ENCODE results near the gene GRAP. TPM values are rescaled to one million over a fixed set of nuclear protein-coding genes. Genes with fewer than 3 reads are reported as not detected.

Gene GRAP
- total RNA-seq, 1 donor from 2014 or later = 6.3 TPM

DNA sequence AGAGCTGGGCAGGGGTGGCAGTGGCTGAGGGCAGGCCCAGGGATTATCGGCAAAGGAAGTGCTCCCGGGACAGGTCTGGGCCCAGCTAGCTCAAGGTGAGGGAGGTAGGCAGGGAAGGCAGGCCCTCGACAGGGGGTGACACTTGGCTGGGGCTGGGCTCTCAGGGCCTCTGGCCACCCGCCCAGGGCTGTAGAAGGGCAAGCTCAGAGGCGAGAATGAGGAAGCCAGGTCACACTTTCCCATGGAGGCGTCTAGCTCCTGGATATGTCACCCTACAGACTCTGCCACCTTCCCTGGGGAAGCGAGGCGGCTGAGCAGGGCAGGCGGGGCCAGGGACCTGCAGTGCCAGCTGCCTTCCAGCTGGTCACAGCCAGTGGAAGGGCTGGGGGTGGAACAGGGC lies 61.3 kb downstream of the GRAP start:
- H3K9ac ChIP-seq (ENCODE audit: low read depth in 1 of 3, low read length in 3 of 3) = no peak overlapping the region
- H3K27me3 ChIP-seq (ENCODE audit: control insufficient read depth in 3 of 3, insufficient read depth in 3 of 3, low read length in 3 of 3) = no peaks in the 10 kb centered on the region
- H3K4me3 ChIP-seq (ENCODE audit: low read length in 3 of 3) = no peak overlapping the region
- H3K27ac ChIP-seq (ENCODE audit: low read depth, low read length) = no peak overlapping the region
- H3K9me3 ChIP-seq (ENCODE audit: control insufficient read depth in 3 of 3, low read length in 3 of 3) = no peaks in the 10 kb centered on the region
- H3K36me3 ChIP-seq (ENCODE audit: control insufficient read depth in 3 of 3, insufficient read depth in 3 of 3, low read length in 3 of 3) = no peaks in the 10 kb centered on the region
- H3K4me1 ChIP-seq (ENCODE audit: control insufficient read depth in 3 of 3, insufficient read depth in 3 of 3, low read length in 3 of 3) = peaks cover 0 to 7% (median 4%) of the 10 kb centered on the region in 3 donors

- Histone ChIP-seq H3K9ac (ENCODE audit: low read depth in 1 of 3, low read length in 3 of 3) (no peak overlapping the region), H3K27me3 (ENCODE audit: control insufficient read depth in 3 of 3, insufficient read depth in 3 of 3, low read length in 3 of 3) (no peaks in the 10 kb centered on the region), H3K9me3 (ENCODE audit: control insufficient read depth in 3 of 3, low read length in 3 of 3) (no peaks in the 10 kb centered on the region), H3K4me1 (ENCODE audit: control insufficient read depth in 3 of 3, insufficient read depth in 3 of 3, low read length in 3 of 3) (peaks cover 0 to 7% (median 4%) of the 10 kb centered on the region in 3 donors), H3K36me3 (ENCODE audit: control insufficient read depth in 3 of 3, insufficient read depth in 3 of 3, low read length in 3 of 3) (no peaks in the 10 kb centered on the region), H3K27ac (ENCODE audit: low read depth, low read length) (no peak overlapping the region), H3K4me3 (ENCODE audit: low read length in 3 of 3) (no peak overlapping the region)
Measured at GRCh38 chr17:18984273-18985114, 62.3 kb downstream of the GRAP start.

- H3K9ac ChIP-seq (ENCODE audit: low read depth in 1 of 3, low read length in 3 of 3) = no peak overlapping the region
- H3K4me1 ChIP-seq (ENCODE audit: control insufficient read depth in 3 of 3, insufficient read depth in 3 of 3, low read length in 3 of 3) = no peaks in the 10 kb centered on the region
- no peak overlapping the region for H3K4me3 ChIP-seq (ENCODE audit: low read length in 3 of 3)
- no peak overlapping the region for H3K27ac ChIP-seq (ENCODE audit: low read depth, low read length)
- H3K9me3 ChIP-seq (ENCODE audit: control insufficient read depth in 3 of 3, low read length in 3 of 3) = no peaks in the 10 kb centered on the region
- H3K36me3 ChIP-seq (ENCODE audit: control insufficient read depth in 3 of 3, insufficient read depth in 3 of 3, low read length in 3 of 3) = no peaks in the 10 kb centered on the region
- H3K27me3 ChIP-seq (ENCODE audit: control insufficient read depth in 3 of 3, insufficient read depth in 3 of 3, low read length in 3 of 3) = no peaks in the 10 kb centered on the region
Measured at GRCh38 chr17:18981642-18982424, 64.9 kb downstream of the GRAP start.

DNA sequence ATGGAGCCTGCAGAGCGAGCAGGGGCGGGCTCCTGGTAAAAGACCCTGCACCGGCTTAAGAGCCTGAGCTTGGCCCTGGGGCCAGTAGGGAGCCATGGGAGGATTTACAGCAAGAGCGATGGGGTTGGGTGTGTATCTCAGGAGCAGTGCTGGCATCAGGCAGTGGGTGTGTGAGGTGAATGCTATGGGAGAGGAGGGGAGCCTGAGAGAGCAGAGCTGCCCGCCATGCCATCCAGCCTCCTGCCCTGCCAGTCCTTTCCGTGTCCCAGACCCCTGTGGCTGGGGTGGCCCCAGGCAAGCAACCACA lies 65.5 kb downstream of the GRAP start:
- H3K27me3 ChIP-seq (ENCODE audit: control insufficient read depth in 3 of 3, insufficient read depth in 3 of 3, low read length in 3 of 3) = no peaks in the 10 kb centered on the region
- H3K9me3 ChIP-seq (ENCODE audit: control insufficient read depth in 3 of 3, low read length in 3 of 3) = no peaks in the 10 kb centered on the region
- no peak overlapping the region for H3K9ac ChIP-seq (ENCODE audit: low read depth in 1 of 3, low read length in 3 of 3)
- no peaks in the 10 kb centered on the region for H3K36me3 ChIP-seq (ENCODE audit: control insufficient read depth in 3 of 3, insufficient read depth in 3 of 3, low read length in 3 of 3)
- no peak overlapping the region for H3K27ac ChIP-seq (ENCODE audit: low read depth, low read length)
- H3K4me1 ChIP-seq (ENCODE audit: control insufficient read depth in 3 of 3, insufficient read depth in 3 of 3, low read length in 3 of 3) = no peaks in the 10 kb centered on the region
- H3K4me3 ChIP-seq (ENCODE audit: low read length in 3 of 3) = no peak overlapping the region

GRCh38 chr17:18980682-18981334 lies 65.9 kb downstream of the GRAP start:
- Histone ChIP-seq H3K4me1 (ENCODE audit: control insufficient read depth in 3 of 3, insufficient read depth in 3 of 3, low read length in 3 of 3) (no peaks in the 10 kb centered on the region), H3K36me3 (ENCODE audit: control insufficient read depth in 3 of 3, insufficient read depth in 3 of 3, low read length in 3 of 3) (no peaks in the 10 kb centered on the region), H3K9ac (ENCODE audit: low read depth in 1 of 3, low read length in 3 of 3) (no peak overlapping the region), H3K27ac (ENCODE audit: low read depth, low read length) (no peak overlapping the region), H3K9me3 (ENCODE audit: control insufficient read depth in 3 of 3, low read length in 3 of 3) (no peaks in the 10 kb centered on the region), H3K27me3 (ENCODE audit: control insufficient read depth in 3 of 3, insufficient read depth in 3 of 3, low read length in 3 of 3) (no peaks in the 10 kb centered on the region), H3K4me3 (ENCODE audit: low read length in 3 of 3) (no peak overlapping the region)

- Histone ChIP-seq H3K4me3 (ENCODE audit: low read length in 3 of 3) (no peak overlapping the region), H3K9me3 (ENCODE audit: control insufficient read depth in 3 of 3, low read length in 3 of 3) (no peaks in the 10 kb centered on the region), H3K4me1 (ENCODE audit: control insufficient read depth in 3 of 3, insufficient read depth in 3 of 3, low read length in 3 of 3) (no peaks in the 10 kb centered on the region), H3K9ac (ENCODE audit: low read depth in 1 of 3, low read length in 3 of 3) (no peak overlapping the region), H3K36me3 (ENCODE audit: control insufficient read depth in 3 of 3, insufficient read depth in 3 of 3, low read length in 3 of 3) (no peaks in the 10 kb centered on the region), H3K27me3 (ENCODE audit: control insufficient read depth in 3 of 3, insufficient read depth in 3 of 3, low read length in 3 of 3) (no peaks in the 10 kb centered on the region), H3K27ac (ENCODE audit: low read depth, low read length) (no peak overlapping the region)
Measured at GRCh38 chr17:18978655-18979054, 68.1 kb downstream of the GRAP start.

GRCh38 chr17:18978050-18978449 lies 68.7 kb downstream of the GRAP start:
- H3K36me3 ChIP-seq (ENCODE audit: control insufficient read depth in 3 of 3, insufficient read depth in 3 of 3, low read length in 3 of 3) = no peaks in the 10 kb centered on the region
- H3K9ac ChIP-seq (ENCODE audit: low read depth in 1 of 3, low read length in 3 of 3) = no peak overlapping the region
- no peaks in the 10 kb centered on the region for H3K9me3 ChIP-seq (ENCODE audit: control insufficient read depth in 3 of 3, low read length in 3 of 3)
- H3K27me3 ChIP-seq (ENCODE audit: control insufficient read depth in 3 of 3, insufficient read depth in 3 of 3, low read length in 3 of 3) = no peaks in the 10 kb centered on the region
- no peak overlapping the region for H3K4me3 ChIP-seq (ENCODE audit: low read length in 3 of 3)
- H3K27ac ChIP-seq (ENCODE audit: low read depth, low read length) = no peak overlapping the region
- no peaks in the 10 kb centered on the region for H3K4me1 ChIP-seq (ENCODE audit: control insufficient read depth in 3 of 3, insufficient read depth in 3 of 3, low read length in 3 of 3)

- H3K27ac ChIP-seq (ENCODE audit: low read depth, low read length) = no peak overlapping the region
- H3K9ac ChIP-seq (ENCODE audit: low read depth in 1 of 3, low read length in 3 of 3) = no peak overlapping the region
- no peaks in the 10 kb centered on the region for H3K9me3 ChIP-seq (ENCODE audit: control insufficient read depth in 3 of 3, low read length in 3 of 3)
Measured at GRCh38 chr17:18977646-18978045, 69.1 kb downstream of the GRAP start.

DNA sequence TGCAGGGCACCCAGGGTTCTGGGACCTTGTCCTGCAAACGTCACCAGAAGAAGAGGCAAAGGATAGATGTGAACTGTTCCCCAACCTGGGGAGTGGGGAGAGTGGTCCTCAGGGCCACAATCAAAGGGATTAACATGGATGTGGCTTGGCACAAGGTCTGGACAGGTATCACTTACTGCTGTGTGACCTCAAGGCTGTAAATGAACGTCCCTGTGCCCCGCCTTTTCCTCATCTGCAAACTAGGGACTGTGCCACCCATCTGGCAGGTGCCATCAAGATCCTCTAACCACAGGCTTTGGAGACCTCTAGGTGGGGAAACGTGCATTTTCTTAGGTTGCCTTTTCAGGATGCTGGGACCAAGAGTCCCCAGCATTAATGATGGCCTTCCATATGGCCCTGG lies 69.7 kb downstream of the GRAP start:
- Histone ChIP-seq H3K9ac (ENCODE audit: low read depth in 1 of 3, low read length in 3 of 3) (no peak overlapping the region), H3K4me3 (ENCODE audit: low read length in 3 of 3) (no peak overlapping the region), H3K27me3 (ENCODE audit: control insufficient read depth in 3 of 3, insufficient read depth in 3 of 3, low read length in 3 of 3) (no peaks in the 10 kb centered on the region), H3K27ac (ENCODE audit: low read depth, low read length) (no peak overlapping the region), H3K36me3 (ENCODE audit: control insufficient read depth in 3 of 3, insufficient read depth in 3 of 3, low read length in 3 of 3) (no peaks in the 10 kb centered on the region), H3K4me1 (ENCODE audit: control insufficient read depth in 3 of 3, insufficient read depth in 3 of 3, low read length in 3 of 3) (no peaks in the 10 kb centered on the region), H3K9me3 (ENCODE audit: control insufficient read depth in 3 of 3, low read length in 3 of 3) (no peaks in the 10 kb centered on the region)

More at GRCh38 chr17:18977646-18978045, 69.1 kb downstream of the GRAP start:
- Histone ChIP-seq H3K4me1 (ENCODE audit: control insufficient read depth in 3 of 3, insufficient read depth in 3 of 3, low read length in 3 of 3) (no peaks in the 10 kb centered on the region), H3K4me3 (ENCODE audit: low read length in 3 of 3) (no peak overlapping the region), H3K36me3 (ENCODE audit: control insufficient read depth in 3 of 3, insufficient read depth in 3 of 3, low read length in 3 of 3) (no peaks in the 10 kb centered on the region), H3K27me3 (ENCODE audit: control insufficient read depth in 3 of 3, insufficient read depth in 3 of 3, low read length in 3 of 3) (no peaks in the 10 kb centered on the region)

DNA sequence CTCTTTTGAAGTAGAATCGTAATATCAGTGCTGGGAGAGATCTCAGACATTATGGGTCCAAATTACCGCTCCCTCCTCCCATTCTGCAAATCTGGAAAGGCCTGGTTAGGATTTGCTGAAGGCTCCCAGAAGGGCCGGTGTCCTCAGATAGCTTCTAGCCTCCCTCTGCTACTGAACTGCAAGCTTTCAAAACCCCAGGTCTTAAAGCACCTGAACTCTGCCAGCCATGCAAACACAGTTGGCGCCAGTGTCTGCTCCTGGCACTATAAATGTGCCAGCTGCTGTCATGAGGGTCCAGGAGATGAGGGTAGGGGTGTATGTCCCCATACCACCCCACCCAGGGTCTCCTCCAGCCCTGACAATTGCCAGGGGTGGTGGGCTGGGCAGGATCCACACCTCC lies 70.6 kb downstream of the GRAP start:
- Histone ChIP-seq H3K4me1 (ENCODE audit: control insufficient read depth in 3 of 3, insufficient read depth in 3 of 3, low read length in 3 of 3) (no peaks in the 10 kb centered on the region), H3K9ac (ENCODE audit: low read depth in 1 of 3, low read length in 3 of 3) (no peak overlapping the region), H3K27me3 (ENCODE audit: control insufficient read depth in 3 of 3, insufficient read depth in 3 of 3, low read length in 3 of 3) (no peaks in the 10 kb centered on the region), H3K27ac (ENCODE audit: low read depth, low read length) (no peak overlapping the region), H3K4me3 (ENCODE audit: low read length in 3 of 3) (no peak overlapping the region), H3K36me3 (ENCODE audit: control insufficient read depth in 3 of 3, insufficient read depth in 3 of 3, low read length in 3 of 3) (no peaks in the 10 kb centered on the region), H3K9me3 (ENCODE audit: control insufficient read depth in 3 of 3, low read length in 3 of 3) (no peaks in the 10 kb centered on the region)
